GM18505 (cell line): ENCODE measurements around the gene CLPTM1L.
"Not testable (repeated sequence)": the region's sequence is repeated elsewhere in the genome, so short reads cannot be mapped to it uniquely, and the experiment has no call there.

Source experiments
- ATAC-seq: cut with Tn5 transposase; IDR thresholded peaks from one replicate; pipeline ENCODE4 v1.9.1; 2021; ENCODE audit not compliant: unreplicated experiment
- POLR2A ChIP-seq: IDR thresholded peaks from 4 replicates; pipeline ENCODE4 v1.6.1; 2011; ENCODE audit warnings: borderline replicate concordance; ENCODE audit not compliant: insufficient read depth, insufficient read length; ENCODE audit errors: extremely low read depth

Gene CLPTM1L

DNA sequence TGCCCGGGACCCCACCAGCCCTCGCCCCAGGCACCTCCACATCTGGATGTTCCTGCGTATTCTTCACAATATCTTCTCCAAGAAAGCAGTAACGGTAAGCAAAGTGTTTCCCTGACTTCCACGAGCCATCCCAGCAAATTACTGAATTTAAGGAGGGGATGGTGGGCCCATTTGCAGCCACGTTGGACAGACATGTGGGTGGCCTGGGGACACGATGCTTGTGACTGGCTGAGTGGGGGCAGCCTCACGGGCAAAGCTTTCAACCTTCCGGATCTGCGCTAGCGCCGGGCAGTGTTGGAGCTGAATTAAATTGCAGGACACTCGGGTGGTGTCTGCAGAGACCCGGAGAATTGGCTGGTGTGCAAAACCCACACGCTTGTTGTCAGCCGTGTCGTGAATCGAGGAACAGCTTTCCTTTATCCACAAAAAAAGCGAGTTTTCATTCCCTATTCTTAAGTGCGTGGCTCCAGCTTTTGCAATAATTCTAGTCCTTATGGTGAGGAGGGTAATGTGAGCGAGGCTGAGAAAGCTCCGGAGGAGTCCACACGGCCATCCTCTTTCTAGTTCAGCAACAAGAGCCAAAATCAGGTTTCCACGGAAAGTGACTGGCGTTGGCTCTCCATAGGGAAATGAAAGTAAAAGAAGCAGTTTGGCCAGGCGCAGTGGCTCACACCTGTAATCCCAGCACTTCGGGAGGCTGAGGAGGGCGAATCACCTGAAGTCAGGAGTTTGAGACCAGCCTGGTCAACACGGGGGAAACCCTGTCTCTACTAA lies 17.5 kb upstream of the CLPTM1L start:
- no peak for ATAC-seq
- TF ChIP-seq POLR2A = no peak

DNA sequence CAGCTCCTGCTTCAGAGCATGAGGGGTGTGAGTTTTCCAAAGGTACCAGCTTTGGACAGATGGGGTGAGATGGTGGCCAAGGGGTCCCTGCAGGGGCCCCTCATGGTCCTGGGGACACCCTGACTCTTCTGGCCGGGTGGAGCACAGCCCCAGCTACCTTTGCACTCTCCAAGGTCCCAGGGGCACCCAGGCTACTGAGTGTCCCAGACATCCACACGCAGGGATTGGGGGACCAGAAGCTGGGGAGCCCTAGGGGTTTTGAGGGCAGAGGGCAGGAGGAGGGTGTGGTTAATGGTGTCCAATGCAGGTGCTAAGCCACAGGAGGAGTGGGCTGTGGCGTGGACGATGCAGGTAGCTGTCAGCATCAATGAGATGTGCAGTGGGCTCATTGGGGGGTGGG lies 16.0 kb upstream of the CLPTM1L start:
- TF ChIP-seq POLR2A = no peak
- ATAC-seq = no peak

DNA sequence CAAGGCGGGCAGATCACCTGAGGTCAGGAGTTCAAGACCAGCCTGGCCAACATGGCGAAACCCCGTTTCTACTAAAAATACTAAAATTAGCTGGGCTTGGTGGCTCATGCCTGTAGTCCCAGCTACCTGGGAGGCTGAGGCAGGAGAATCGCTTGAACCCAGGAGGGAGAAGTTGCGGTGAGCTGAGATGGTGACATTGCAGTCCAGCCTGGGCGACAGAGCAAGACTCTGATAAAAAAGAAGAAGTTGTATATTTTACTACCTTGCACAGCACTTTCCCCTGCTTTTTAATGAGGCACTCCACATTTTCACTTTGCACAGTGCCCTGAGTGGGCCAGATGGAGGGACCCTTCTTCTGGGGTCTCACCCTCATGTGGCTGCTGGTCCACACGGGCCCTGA lies 15.5 kb upstream of the CLPTM1L start:
- ATAC-seq = not testable (repeated sequence)

DNA sequence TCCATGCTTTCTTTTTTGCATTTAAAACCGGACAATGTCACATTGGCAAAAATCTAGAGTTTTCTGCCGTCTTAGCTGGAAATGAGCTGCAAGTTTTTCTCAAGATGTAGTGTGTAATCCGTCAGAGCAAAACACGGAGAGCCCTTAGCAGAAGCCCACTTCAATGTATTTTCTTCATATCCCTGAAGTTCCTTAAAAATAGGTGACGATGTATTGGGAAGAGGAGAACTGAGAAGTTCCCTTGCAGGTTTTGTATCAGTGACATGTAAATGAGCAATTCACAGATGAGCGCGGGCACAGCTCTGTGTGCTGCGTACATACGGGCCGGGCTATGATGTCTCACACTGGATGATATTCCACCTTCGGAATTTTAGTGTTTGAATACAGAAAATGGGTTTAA lies 14.8 kb upstream of the CLPTM1L start:
- no peak for ATAC-seq
- no peak for TF ChIP-seq POLR2A

DNA sequence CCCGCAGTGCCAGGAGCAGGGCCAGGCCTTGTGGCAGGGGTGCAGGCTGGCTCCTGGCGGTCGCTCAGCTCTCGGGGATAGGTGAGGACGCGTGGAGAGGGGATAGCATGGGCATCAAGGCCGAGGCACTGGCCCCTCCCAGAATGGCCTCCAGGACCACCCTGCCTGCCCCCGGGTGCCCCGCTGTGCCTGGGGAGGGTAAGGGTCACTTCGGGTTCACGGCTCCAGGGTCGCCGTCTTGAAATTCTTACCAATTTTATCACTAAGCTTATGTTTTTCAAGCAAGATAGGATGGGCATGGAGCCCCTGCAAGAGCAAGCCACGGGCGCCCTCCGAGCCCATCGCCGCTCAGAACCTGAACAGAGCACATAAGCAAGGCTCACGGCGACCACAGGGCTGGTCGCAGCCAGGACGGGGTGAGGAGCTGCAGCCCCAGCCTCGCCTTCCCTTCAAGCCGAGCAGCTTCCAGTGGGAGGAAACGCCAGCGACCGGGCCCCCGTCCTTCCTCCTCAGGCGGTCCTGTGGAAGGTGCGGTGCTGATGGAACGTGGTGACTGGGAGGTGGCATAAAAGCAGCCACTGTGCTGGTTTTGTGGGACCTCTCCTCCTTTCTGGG lies 14.2 kb upstream of the CLPTM1L start:
- TF ChIP-seq POLR2A = no peak
- no peak for ATAC-seq

DNA sequence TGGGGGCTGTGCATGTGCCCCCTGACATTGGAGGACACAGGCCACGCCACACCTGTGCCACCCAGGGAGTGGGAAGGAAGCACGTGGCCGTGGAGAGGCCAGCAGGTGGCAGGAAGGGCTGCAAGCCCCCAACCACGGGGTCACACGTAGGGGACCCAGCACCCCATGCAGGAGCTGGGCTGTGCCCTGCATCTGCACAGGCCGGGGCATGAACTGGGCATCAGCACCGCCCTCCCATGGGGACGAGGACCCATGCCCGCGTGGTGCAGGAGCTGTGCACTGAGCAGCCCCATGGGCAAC lies 13.8 kb upstream of the CLPTM1L start:
- no peak for TF ChIP-seq POLR2A
- ATAC-seq = no peak

DNA sequence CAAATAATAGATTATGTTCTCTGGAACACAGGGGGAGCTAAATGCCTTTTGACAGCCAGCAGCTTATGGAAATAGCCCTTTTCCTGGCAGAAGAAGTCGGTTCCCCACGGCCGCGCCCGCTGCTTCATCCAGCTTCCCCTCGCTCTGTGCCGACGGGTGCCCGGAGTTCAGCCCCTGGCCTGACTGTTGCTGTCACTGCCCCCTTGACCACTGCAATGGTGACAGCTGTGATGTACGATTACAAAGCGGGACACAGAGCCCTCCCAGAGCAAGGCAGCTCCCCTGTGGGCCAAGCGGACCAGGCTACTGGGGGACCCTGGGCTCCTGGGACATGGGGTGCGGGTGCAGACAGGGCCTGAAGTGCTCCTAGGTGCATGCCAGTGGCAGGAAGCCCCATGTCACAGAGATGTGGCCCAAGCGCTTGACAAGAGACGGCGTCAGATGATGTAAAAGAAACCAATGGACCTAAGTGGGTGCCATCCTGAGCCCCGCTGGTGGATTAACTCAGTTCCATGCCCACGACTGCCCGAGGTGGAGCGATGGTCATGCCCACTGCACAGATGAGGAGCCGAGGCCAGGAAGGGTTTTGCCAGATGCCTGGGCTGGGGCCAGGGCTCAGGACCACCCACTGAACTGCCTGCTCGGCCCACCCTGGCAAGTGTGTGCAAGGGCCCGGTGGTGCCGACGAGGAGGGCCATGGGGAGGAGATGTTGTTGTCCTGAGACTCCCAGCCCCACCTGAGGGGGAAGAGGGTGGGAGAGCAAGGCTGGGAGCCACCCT lies 13.2 kb upstream of the CLPTM1L start:
- ATAC-seq = no peak
- TF ChIP-seq POLR2A = no peak

DNA sequence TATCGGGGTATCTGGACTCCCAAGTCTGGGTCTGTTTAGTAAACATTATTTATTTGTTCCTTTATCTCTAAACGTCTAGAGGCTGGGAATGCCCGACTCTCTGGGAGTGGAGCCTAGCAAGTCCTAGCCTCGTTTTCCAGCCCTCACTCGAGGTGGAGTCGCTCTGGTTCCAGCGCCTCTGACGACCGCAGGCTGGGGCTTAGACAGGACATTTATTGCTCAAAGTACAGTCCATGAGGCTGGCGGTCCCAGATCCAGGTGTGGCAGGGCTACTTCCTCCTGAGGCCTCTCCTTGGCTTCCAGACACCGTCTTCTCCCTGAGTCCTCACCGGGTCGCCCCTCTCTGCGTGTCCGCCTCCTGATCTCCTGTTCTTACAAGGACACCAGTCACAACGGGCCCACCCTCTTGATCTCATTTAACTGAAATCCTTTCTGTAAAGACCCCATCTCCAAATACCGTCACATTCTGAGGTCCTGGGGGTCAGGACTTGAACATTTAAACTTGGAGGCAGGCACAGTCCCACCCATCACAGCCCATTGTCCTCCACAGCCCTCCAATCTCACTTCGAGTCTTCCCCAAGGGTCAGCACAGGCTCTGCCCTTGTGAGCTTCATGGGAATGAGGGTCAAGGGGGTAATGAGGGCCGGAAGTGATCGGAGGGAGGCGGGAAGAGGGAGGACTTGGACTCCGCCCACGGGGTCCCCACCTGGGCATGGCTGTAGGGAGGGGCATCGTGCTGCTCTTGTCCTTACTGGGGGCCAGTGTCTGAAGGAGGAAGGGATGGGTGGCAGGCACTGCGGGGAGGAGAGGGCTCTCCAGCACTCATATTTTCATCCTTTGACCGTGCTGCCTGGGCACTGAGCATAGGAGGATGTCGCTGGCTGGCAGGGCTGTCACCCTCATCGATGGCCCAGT lies 12.2 kb upstream of the CLPTM1L start:
- no peak for ATAC-seq
- TF ChIP-seq POLR2A = no peak

DNA sequence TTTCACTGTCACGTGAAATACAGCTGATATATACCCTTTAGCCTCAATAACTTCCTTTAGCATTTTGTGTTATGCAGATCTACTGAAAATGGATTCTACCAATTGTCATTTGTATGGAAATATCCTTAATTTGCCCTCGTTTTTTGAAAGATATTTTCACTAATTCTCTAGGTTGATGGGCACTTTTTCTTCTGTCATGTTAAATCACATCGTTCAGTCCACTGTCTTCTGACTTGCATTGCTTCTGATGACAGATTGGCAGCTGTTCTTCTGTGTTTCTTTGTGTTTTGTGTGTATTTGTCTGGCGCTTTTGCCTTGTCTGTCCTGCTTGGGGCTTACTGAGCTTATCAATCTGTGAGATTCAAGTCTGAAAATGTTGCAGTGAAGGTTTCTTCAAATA lies 9.7 kb upstream of the CLPTM1L start:
- no peak for TF ChIP-seq POLR2A
- no peak for ATAC-seq

DNA sequence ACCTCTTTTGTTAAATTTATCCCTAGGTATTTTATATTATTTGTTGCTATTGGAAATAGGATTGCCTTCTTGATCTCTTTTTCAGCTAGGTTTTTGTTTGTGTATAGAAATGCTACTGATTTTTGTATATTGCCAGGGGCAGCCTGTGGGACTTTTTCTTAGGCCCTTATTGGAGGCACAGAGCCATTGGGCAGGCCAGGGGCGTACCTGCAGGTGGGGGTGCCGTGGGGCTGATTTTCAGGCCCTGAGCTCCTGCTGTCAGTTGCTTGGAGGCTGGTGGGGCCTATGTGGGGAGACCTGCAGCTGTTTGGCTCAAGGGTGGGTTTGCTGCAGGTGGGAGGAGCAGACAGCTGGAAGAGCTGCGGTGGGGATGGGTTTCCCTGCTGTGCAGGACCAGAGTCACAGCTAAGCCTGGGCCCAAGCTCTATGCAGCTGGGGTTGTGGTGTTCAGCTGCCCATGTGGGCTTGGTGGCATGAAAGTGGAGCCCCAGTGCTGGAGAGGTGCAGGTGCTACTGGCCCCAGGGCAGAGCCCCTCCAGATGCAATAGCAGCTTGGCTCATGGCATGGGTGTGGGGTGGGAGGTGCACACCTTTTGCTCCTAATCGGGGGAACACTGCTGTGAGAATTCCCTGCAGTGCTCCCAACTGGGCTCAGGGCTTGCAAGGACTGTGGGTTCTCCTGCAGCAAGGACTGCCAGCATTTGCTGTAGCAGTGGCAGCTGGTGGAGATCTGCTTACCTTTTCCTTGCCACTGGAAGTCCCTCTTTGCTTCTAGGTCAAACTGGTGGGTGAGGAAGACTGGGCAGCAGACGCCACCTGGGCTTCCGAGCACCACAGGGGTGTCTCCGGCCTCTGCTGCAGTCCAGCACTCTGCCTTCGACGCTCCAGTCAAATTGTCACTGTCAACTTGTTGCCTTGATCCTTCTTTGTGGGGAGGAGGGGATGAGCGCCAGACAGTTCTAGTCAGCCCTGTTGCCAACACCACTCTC lies 7.6 kb upstream of the CLPTM1L start:
- no peak for ATAC-seq
- TF ChIP-seq POLR2A = no peak

DNA sequence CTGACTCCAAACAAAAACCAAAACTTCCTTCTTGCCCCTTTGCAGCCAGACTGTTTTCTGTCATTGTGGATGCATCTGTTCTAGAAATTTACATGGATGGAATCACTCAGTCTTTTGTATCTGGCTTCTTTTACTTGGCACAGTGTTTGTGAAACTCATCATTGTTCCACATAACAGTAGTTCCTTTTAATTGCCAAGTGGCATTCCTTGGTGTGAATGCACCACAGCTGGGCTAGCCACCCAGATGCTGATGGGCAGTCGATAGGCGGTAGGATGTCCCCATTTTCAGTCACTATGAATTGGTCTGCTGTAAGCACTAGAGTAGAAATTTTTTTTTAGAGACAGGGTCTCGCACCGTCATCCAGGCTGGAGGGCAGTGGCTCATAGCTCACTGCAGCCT lies 6.3 kb upstream of the CLPTM1L start:
- no peak for TF ChIP-seq POLR2A
- no peak for ATAC-seq

DNA sequence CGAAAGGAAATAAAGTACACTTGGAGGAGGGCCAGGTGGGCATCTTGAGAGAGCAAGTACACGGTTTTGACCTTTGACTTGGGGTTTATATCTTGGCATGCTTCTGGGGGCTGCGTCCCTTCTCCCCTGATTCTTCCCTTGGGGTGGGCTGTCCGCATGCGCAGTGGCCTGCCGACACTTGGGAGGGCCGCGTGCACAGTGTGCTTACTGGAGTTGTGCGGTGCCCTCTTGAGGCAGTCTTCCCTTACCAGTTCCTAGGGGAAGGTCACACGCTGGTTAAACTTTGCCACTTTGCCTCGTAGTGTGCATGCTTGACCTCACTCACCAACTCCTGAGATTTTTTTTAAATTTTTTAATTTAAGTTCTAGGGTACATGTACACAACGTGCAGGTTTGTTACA lies 4.3 kb upstream of the CLPTM1L start:
- no peak for ATAC-seq
- TF ChIP-seq POLR2A = no peak
